GM12873 (cell line): ENCODE data around the gene PRDM7.

ENCODE experiments used
- CTCF ChIP-seq: IDR thresholded peaks from 2 replicates; pipeline ENCODE4 v1.5.1; 2012; ENCODE audit warnings: low read depth, mild to moderate bottlenecking, moderate library complexity, low read length, control low read depth; ENCODE audit not compliant: insufficient read depth; ENCODE audit errors: missing control alignments

The PRDM7 gene

GRCh38 chr16:90016339-90016950, 60.7 kb downstream of the PRDM7 start:
- TF ChIP-seq CTCF = no peak

DNA sequence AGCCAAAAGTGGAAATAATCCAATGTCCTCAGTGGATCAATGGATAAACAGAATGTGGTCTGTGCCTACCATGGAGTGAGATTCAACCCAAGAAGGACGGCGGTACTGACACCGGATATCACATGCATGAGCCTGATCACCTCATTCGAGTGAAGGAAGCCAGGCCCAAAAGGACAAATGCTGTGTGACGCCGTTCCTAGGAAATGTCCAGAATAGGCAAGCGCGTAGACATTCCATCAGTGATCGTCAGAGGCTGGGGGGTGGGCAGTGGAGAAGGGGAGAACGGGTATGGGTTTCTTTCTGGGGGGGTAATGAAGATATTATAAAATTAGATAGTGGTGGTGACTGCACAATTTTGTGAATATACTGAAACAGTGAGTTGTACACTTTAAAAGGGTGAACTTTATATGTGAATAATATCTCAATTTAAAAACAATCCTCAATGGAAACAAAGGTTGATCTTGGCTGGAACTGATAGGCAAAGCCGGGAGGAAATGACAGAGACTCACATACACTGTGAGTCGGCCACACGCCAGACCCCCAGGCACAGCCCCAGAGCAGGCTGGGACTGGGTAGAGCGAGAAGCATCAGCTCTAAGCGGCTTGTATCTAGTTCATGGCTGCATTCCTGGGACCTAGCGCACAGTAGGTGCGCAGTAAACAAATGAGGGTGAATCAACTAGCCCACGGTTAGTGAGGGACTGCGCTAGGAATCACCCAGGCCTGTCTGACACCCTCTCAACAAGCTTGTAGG, 61.4 kb downstream of the PRDM7 start:
- no peak for TF ChIP-seq CTCF

DNA sequence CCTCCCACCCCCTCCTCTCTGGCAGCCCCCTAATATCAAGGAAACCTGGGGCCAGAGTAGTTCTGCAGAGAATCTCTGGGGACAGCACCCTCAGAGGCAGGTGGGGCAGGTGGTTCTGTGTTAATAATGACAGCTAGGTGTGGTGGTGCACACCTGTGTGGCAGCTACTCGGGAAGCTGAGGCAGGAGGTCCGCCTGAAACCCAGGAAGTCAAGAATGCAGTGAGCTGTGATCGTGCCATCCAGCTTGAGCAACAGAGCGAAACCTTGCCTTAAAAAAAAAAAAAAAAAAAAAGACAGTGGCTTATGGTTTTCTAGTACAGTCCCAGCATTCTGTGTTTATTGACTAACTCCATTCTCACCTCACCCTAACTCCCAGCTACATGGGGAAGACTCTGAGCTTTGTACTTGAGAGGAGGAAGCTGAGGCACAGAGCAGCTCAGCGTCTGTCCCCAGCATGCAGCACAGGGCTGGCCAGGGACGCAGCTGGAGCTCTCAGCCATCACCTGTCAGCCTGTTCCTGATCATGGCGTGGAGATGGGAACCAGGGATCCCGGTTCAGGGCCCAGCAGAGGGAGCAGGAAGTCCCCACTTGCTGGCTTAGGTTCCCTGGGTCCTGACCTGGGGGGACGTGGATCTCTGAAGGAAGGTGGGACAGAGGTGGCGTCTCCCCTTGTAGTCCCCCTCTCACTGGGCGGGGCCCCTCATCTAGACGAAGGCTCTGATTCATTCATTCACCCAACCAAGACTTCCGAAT, 64.0 kb downstream of the PRDM7 start:
- TF ChIP-seq CTCF = no peak

GRCh38 chr16:90011908-90012501, 65.1 kb downstream of the PRDM7 start:
- no peak for TF ChIP-seq CTCF

- TF ChIP-seq CTCF = no peak
These were observed 65.7 kb downstream of the PRDM7 start for GRCh38 chr16:90011508-90011819.

GRCh38 chr16:90010676-90011507, 66.2 kb downstream of the PRDM7 start:
- TF ChIP-seq CTCF = no peak
